ENCODE results near the gene GPR108.

GPR108 gene

GRCh38 chr19:6707011-6707657 is 30.2 kb downstream of the GPR108 start:
- no peak for DNase-seq (ENCODE audit: low spot score)

GRCh38 chr19:6706633-6706958 is 30.8 kb downstream of the GPR108 start:
- DNase-seq (ENCODE audit: low spot score) = no peak

- DNase-seq (ENCODE audit: low spot score) = no peak
Observed at GRCh38 chr19:6705931-6706632, 31.3 kb downstream of the GPR108 start.

- DNase-seq (ENCODE audit: low spot score) = no peak
Observed at GRCh38 chr19:6700586-6701316, 36.6 kb downstream of the GPR108 start.

GRCh38 chr19:6699935-6700334 is 37.4 kb downstream of the GPR108 start:
- no peak for DNase-seq (ENCODE audit: low spot score)

GRCh38 chr19:6697291-6697690 is 40.1 kb downstream of the GPR108 start:
- DNase-seq (ENCODE audit: low spot score) = no peak

- no peak for DNase-seq (ENCODE audit: low spot score)
Observed at GRCh38 chr19:6696239-6696820, 41.0 kb downstream of the GPR108 start.

- DNase-seq (ENCODE audit: low spot score) = no peak
Observed at GRCh38 chr19:6694147-6694815, 43.1 kb downstream of the GPR108 start.

- no peak for DNase-seq (ENCODE audit: low spot score)
Observed at GRCh38 chr19:6693681-6694080, 43.7 kb downstream of the GPR108 start.

- no peak for DNase-seq (ENCODE audit: low spot score)
Observed at GRCh38 chr19:6693056-6693471, 44.3 kb downstream of the GPR108 start.

GRCh38 chr19:6692027-6692426 is 45.4 kb downstream of the GPR108 start:
- DNase-seq (ENCODE audit: low spot score) = no peak

- DNase-seq (ENCODE audit: low spot score) = no peak
Observed at GRCh38 chr19:6691342-6691741, 46.0 kb downstream of the GPR108 start.

- DNase-seq (ENCODE audit: low spot score) = no peak
Observed at GRCh38 chr19:6690160-6690885, 47.1 kb downstream of the GPR108 start.

GRCh38 chr19:6687114-6687513 is 50.3 kb downstream of the GPR108 start:
- no peak for DNase-seq (ENCODE audit: low spot score)

- no peak for DNase-seq (ENCODE audit: low spot score)
Observed at GRCh38 chr19:6686628-6686975, 50.8 kb downstream of the GPR108 start.

- DNase-seq (ENCODE audit: low spot score) = no peak
Observed at GRCh38 chr19:6685962-6686627, 51.3 kb downstream of the GPR108 start.

GRCh38 chr19:6685482-6685881 is 51.9 kb downstream of the GPR108 start:
- DNase-seq (ENCODE audit: low spot score) = no peak

- no peak for DNase-seq (ENCODE audit: low spot score)
Observed at GRCh38 chr19:6683971-6684370, 53.4 kb downstream of the GPR108 start.

GRCh38 chr19:6682607-6683128 is 54.7 kb downstream of the GPR108 start:
- DNase-seq (ENCODE audit: low spot score) = no peak

- DNase-seq (ENCODE audit: low spot score) = no peak
Observed at GRCh38 chr19:6680141-6680540, 57.2 kb downstream of the GPR108 start.

All from left forelimb (tissue), 1 donor.